ENCODE results near the gene CLPTM1L.

DNA sequence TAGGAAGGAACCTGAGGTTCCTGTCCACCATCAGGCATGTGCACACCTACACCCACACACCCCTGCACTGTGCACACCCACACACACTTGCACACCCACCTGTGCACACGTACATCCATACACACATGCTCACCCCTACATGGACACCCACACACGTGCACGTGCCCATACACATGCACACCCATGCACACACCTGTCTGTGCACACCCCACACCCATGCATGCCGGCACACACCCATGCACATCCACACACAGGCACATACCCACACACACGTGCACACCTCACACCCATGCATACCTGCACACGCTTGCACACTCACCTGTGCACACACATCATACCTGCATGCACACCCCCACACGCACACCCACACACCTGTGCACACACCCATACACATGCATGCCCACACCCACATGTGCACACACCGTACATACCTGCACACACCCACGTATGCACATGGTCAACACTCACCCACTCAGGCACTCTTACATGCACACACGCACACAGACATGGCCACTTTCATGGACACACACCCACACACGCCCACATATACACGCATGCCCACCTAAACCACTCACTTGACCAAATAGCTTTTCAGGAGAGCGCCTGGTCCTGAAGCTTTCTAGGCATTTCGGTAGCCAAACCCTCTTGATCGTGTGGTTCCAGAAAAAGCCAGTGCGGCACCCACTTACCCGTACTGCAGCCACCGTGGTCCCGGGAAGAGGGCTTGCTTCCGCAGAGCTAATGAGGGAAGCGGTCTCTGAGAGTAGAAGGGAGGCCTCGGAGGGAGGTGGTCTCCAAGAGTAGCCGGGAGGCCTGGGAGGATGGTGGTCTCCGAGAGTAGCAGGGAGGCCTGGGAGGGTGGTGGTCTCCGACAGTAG, 36.7 kb upstream of the CLPTM1L start:
- TF ChIP-seq EZH2 (IDR thresholded peaks at IDR 0.05) (no peak), POLR2AphosphoS5 (IDR thresholded peaks at IDR 0.05; ENCODE audit: borderline replicate concordance, low read depth, low read length) (no peak), FOXP2 (optimal IDR thresholded peaks at IDR 0.05; ENCODE audit: control extremely low read depth, extremely low read length, insufficient read depth) (no peak)
